ENCODE measurements around the gene RAD9A. TPM values are rescaled to one million over a fixed set of nuclear protein-coding genes. Genes with fewer than 3 reads are reported as not detected.

The RAD9A gene
- total RNA-seq, 2 donors from 2014 or later: 22.6 to 49.4 TPM

GRCh38 chr11:67413266-67413849, 21.6 kb downstream of the RAD9A start:
- WGBS, 2 donors: 18 to 37% methylated on average over 2 of the region's 2 CpGs
- Histone ChIP-seq H3K4me1 (peaks cover 48% of the 10 kb centered on the region), H3K9me3 (no peaks in the 10 kb centered on the region), H3K4me3 (no peak overlapping the region), H3K27ac (no peak overlapping the region), H3K36me3 (replicated peaks in 1 of 2; ENCODE audit: insufficient read depth in 1 of 2, low read depth in 2 of 2) (no peaks in the 10 kb centered on the region), H3K27me3 (no peaks in the 10 kb centered on the region)
- DNase-seq (no peak), ATAC-seq (no peak)
- TF ChIP-seq CTCF (IDR thresholded peaks at IDR 0.05) (no peak), POLR2A (IDR thresholded peaks at IDR 0.05) (no peak)
- intact Hi-C loops (cut with DNase I): no loop called here

DNA sequence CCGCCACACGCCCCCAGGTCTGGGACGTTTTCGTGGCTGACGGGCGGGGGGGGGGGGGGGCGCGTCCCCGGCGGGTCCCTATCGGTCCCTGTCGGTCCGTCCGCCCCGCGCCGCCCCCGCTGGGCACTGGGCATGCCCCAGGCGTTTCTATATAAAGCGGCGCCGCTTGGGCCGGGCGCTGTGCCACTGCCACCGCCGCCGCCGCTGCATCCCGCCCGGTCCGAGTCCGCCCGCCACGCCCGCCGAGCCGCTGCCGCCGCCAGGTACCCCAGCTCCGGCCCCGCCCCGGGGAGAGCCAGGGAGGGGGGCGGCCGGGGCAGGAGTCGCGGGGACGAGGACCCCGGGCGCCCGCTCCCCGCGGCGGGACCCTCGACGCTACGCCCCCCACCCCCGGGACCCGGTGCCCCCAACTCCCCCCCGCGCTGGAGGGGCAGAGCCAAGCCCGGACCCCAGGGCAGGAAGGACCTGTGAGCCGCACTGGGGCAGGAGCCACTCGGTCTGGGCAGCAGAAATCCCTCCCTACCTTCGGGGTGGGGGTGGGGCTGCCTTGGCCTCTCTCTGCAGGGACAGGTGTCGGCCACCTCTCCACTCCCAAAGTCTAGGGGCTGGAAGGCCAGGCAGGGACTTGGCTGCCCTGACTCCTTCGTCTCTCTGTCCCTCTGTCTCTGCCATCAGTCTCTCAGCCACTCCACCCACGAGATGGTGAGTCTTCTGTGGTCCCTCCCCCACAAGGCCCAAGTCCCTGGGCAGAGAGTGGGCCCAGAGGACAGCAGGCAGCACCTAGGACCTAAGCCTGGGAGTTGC, 23.9 kb downstream of the RAD9A start, which contains the start of gene CARNS1:
Gene CARNS1, plus strand, starts transcription at position 178 of the 804 bp plus-strand sequence. Its CDS starts 522 bp downstream, at position 700.
- DNase-seq (peak in 3 of 4 donors; percentile 48 to 68 (median 63)), ATAC-seq (no peak)
- no peaks in the 10 kb centered on the region for H3K27me3 ChIP-seq
- TF ChIP-seq CTCF (IDR thresholded peaks at IDR 0.05): no peak
- no peak for TF ChIP-seq POLR2A (IDR thresholded peaks at IDR 0.05)
- no peaks in the 10 kb centered on the region for H3K9me3 ChIP-seq
- peak within 1 kb of the TSS in 1 of 2 donors; percentile 6 for H3K4me3 ChIP-seq
- peak within 1 kb of the TSS in 2 of 4 donors; percentile 30 to 37 for H3K27ac ChIP-seq
- no peaks in the 10 kb centered on the region for H3K36me3 ChIP-seq (replicated peaks in 1 of 2; ENCODE audit: insufficient read depth in 1 of 2, low read depth in 2 of 2)
- H3K4me1 ChIP-seq: peaks cover 61% of the 10 kb centered on the region
- intact Hi-C loops (cut with DNase I): no loop called here
- WGBS, 2 donors: 5 to 8% methylated on average over 5 to 56 of the region's 67 CpGs

DNA sequence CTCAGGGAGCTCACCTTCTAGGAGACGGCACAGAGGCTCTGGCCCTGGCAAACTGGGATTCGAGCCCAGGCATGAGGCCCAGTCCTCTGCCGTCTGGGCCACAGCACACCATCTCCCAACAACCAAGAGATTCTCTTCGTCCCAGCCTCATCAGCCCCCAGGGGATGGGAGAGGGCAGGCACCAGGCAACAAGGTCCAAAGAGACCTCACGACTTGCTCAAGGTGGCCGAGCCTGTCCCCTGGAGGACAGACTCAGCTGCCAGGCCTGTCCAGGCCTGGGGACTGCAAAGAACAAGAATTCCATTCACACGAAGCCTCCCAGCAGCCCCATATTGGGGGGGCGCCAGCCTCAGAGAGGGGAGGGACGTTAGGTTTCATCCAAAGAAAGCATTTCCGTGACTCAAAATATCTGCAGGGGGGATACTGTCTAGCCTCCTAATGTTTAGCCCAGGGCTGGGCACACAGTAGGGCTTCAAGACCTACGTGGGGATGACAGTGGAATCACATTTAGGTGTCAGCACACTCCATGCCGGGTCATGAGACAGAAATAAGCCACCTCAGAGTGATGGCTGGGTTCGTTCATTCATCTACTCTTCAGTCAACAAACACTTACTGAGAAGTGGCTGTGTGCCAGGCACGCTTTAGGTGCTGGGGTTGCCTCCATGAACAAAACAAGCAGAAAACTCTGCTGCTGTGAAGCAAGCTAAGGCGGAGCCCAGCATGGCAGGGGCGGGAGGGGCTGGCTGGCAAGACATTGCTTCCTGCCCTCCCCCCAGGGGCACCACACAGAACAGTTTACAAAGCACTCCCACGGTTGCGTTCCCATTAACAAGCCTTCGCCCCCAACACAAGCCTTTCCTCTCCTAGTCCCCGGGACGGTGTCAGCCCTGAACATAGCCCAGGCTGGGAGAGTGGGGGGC, 24.9 kb downstream of the RAD9A start:
- H3K36me3 ChIP-seq (replicated peaks in 1 of 2; ENCODE audit: insufficient read depth in 1 of 2, low read depth in 2 of 2): no peaks in the 10 kb centered on the region
- peaks cover 66% of the 10 kb centered on the region for H3K4me1 ChIP-seq

GRCh38 chr11:67417425-67417824, 25.6 kb downstream of the RAD9A start:
- Histone ChIP-seq H3K4me3 (no peak overlapping the region), H3K4me1 (peaks cover 65% of the 10 kb centered on the region), H3K9me3 (no peaks in the 10 kb centered on the region), H3K27ac (no peak overlapping the region), H3K27me3 (no peaks in the 10 kb centered on the region), H3K36me3 (replicated peaks in 1 of 2; ENCODE audit: insufficient read depth in 1 of 2, low read depth in 2 of 2) (no peaks in the 10 kb centered on the region)
- ATAC-seq (no peak), DNase-seq (no peak)
- 83 to 100% methylated on average over 1 to 12 of the region's 12 CpGs for WGBS, 2 donors
- intact Hi-C loops (cut with DNase I): no loop called here
- TF ChIP-seq POLR2A (IDR thresholded peaks at IDR 0.05) (no peak), CTCF (IDR thresholded peaks at IDR 0.05) (no peak)

More for the DNA sequence above, 24.9 kb downstream of the RAD9A start:
- intact Hi-C loops (cut with DNase I): no loop called here
- no peak overlapping the region for H3K4me3 ChIP-seq
- no peaks in the 10 kb centered on the region for H3K9me3 ChIP-seq
- TF ChIP-seq CTCF (IDR thresholded peaks at IDR 0.05): no peak
- TF ChIP-seq POLR2A (IDR thresholded peaks at IDR 0.05): no peak
- 56 to 59% methylated on average over 13 to 21 of the region's 21 CpGs for WGBS, 2 donors
- no peaks in the 10 kb centered on the region for H3K27me3 ChIP-seq
- no peak overlapping the region for H3K27ac ChIP-seq
- DNase-seq: peak in 3 of 4 donors; percentile 46 to 71 (median 52)
- ATAC-seq: no peak

All from body of pancreas (tissue), 4 donors.